PC-9 (cell line): Measurements from ENCODE around the gene PTPRG. TPM values are rescaled to one million over a fixed set of nuclear protein-coding genes. Genes with fewer than 3 reads are reported as not detected.

Experiments
- BruUV-seq: library from RNA; stranded (reverse); fragments of 400-500 nt; replicated peaks from 2 replicates; lab custom pipeline; 2021; lab: Mats Ljungman, UMichigan
- CTCF ChIA-PET: fragments of 300-600 bp; sonication (Branson Sonifier 250); formaldehyde crosslinking; loops from one replicate; lab custom pipeline; 2022; ENCODE audit warnings: antibody characterized with exemption; lab: Charles Lee
- POLR2A ChIA-PET: fragments of 300-600 bp; sonication (Branson Sonifier 250); formaldehyde crosslinking; loops from one replicate; lab custom pipeline; 2022; ENCODE audit warnings: antibody characterized with exemption; ENCODE audit not compliant: unreplicated experiment; lab: Charles Lee
- DNase-seq, 2 experiments: peaks; one replicate each; pipeline versions ENCODE4 v3.0.0 to v3.0.0-alpha.2; 2015 to 2022; ENCODE audit warnings: mixed read lengths in 1 of 2
- H2AFZ ChIP-seq: fragments of 200-600 bp; sonication (generic); 2 replicates; pipeline ENCODE4 v1.8.1; 2017; ENCODE audit warnings: antibody characterized with exemption
- H3F3A ChIP-seq: fragments of 200-600 bp; sonication (generic); 2 replicates; pipeline ENCODE4 v1.8.1; 2017; ENCODE audit warnings: antibody characterized with exemption, mild to moderate bottlenecking, low read depth; ENCODE audit not compliant: insufficient read depth
- H3K27ac ChIP-seq: fragments of 200-600 bp; sonication (generic); 2 replicates; pipeline ENCODE4 v1.6.1; 2016; ENCODE audit warnings: mixed run types
- H3K27me3 ChIP-seq: fragments of 200-600 bp; sonication (generic); 2 replicates; pipeline ENCODE4 v1.6.1; 2016; ENCODE audit warnings: low read depth, mixed run types; ENCODE audit not compliant: insufficient read depth
- H3K36me3 ChIP-seq: fragments of 200-600 bp; sonication (generic); 2 replicates; pipeline ENCODE4 v1.6.1; 2016; ENCODE audit warnings: low read depth, mixed run types
- H3K4me1 ChIP-seq: fragments of 200-600 bp; sonication (generic); replicated peaks from 2 replicates; pipeline ENCODE4 v1.6.1; 2016; ENCODE audit warnings: mixed run types; ENCODE audit not compliant: insufficient read depth
- H3K4me2 ChIP-seq: fragments of 200-600 bp; sonication (generic); 2 replicates; pipeline ENCODE4 v1.6.1; 2017; ENCODE audit warnings: mixed run types
- H3K4me3 ChIP-seq: fragments of 200-600 bp; sonication (generic); 2 replicates; pipeline ENCODE4 v1.6.1; 2016; ENCODE audit warnings: mixed run types
- H3K79me2 ChIP-seq: fragments of 200-600 bp; sonication (generic); 2 replicates; pipeline ENCODE4 v1.6.1; 2017; ENCODE audit warnings: low read depth, mixed run types
- H3K9me2 ChIP-seq: fragments of 200-600 bp; sonication (generic); 2 replicates; pipeline ENCODE4 v1.8.1; 2017; ENCODE audit warnings: mild to moderate bottlenecking; ENCODE audit not compliant: insufficient read depth
- H3K9me3 ChIP-seq: fragments of 200-600 bp; sonication (generic); 2 replicates; pipeline ENCODE4 v1.8.1; 2016; ENCODE audit warnings: low read depth; ENCODE audit not compliant: insufficient read depth
- H4K20me1 ChIP-seq: fragments of 200-600 bp; sonication (generic); 2 replicates; pipeline ENCODE4 v1.8.1; 2017; ENCODE audit not compliant: insufficient read depth
- EZH2 ChIP-seq: fragments of 200-600 bp; sonication (generic); IDR thresholded peaks from 2 replicates; pipeline ENCODE4 v1.8.0; 2017; ENCODE audit warnings: antibody characterized with exemption, low read depth
- intact Hi-C: fragments of 100-400 bp; cut with micrococcal nuclease; formaldehyde crosslinking; loops from one replicate; pipeline ENCODE4 v1.10.0; 2022; ENCODE audit not compliant: unreplicated experiment
- total RNA-seq: library from RNA; stranded (reverse); gene quantifications from 2 replicates; pipeline ENCODE4 v1.2.3, GENCODE V29; 2021
- TF ChIP-seq, protein P1 (sequence below): fragments of 200-600 bp; sonication (generic); conservative IDR thresholded peaks from 2 replicates; pipeline ENCODE4 v1.6.1; 2017; ENCODE audit warnings: mixed run types, antibody characterized with exemption, mild to moderate bottlenecking, moderate library complexity

PTPRG gene
- total RNA-seq, 1 experiment from 2014 or later: 32.9 TPM

DNA sequence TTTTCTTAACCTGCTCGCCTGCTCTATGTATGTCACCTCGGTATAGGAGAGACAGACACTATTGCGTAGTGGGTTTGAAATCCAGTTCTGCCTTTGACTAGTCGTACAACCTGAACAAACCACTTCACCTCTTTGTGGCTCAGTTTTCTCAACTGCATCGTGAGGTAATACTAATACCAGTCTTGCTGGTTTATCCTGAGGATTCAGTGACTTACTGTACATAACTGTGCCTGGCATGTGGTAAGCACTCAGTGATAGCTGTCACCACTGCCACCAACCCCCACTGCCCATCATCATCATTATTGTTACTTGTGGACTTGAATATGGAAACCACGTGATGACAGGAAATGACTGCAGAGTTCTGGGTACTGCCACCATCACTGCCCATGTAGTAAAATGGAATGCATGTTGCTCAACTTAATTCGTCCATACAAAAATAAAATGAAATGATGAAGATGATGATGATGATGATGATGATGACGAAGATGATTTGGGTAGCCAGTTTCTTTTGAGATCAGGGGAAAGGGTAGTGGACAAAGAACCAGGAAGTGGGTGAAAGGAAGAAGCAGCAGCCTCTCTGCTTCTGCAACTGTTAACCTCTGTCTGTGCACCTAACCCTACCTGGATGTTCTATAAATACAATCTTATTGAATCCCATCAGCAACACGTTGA, 583.9 kb downstream of the PTPRG start:
- no TSS peak for BruUV-seq
- H3K4me1 ChIP-seq: no peaks in the 10 kb centered on the region
- no peaks in the 10 kb centered on the region for H3F3A ChIP-seq
- CTCF ChIA-PET: no interaction called here
- H3K27me3 ChIP-seq: no peaks in the 10 kb centered on the region
- no peaks in the 10 kb centered on the region for H3K9me2 ChIP-seq
- no peak overlapping the region for H3K27ac ChIP-seq
- TF ChIP-seq EZH2: no peak
- TF ChIP-seq, protein P1, sequence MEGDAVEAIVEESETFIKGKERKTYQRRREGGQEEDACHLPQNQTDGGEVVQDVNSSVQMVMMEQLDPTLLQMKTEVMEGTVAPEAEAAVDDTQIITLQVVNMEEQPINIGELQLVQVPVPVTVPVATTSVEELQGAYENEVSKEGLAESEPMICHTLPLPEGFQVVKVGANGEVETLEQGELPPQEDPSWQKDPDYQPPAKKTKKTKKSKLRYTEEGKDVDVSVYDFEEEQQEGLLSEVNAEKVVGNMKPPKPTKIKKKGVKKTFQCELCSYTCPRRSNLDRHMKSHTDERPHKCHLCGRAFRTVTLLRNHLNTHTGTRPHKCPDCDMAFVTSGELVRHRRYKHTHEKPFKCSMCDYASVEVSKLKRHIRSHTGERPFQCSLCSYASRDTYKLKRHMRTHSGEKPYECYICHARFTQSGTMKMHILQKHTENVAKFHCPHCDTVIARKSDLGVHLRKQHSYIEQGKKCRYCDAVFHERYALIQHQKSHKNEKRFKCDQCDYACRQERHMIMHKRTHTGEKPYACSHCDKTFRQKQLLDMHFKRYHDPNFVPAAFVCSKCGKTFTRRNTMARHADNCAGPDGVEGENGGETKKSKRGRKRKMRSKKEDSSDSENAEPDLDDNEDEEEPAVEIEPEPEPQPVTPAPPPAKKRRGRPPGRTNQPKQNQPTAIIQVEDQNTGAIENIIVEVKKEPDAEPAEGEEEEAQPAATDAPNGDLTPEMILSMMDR: no peak
- H3K4me2 ChIP-seq: no peak overlapping the region
- H4K20me1 ChIP-seq: no peaks in the 10 kb centered on the region
- POLR2A ChIA-PET: no interaction called here
- H3K36me3 ChIP-seq: no peaks in the 10 kb centered on the region
- H3K4me3 ChIP-seq: no peak overlapping the region
- H3K79me2 ChIP-seq: no peaks in the 10 kb centered on the region
- DNase-seq: no peak
- intact Hi-C loops: no loop called here
- H3K9me3 ChIP-seq: no peaks in the 10 kb centered on the region
- no peak overlapping the region for H2AFZ ChIP-seq

DNA sequence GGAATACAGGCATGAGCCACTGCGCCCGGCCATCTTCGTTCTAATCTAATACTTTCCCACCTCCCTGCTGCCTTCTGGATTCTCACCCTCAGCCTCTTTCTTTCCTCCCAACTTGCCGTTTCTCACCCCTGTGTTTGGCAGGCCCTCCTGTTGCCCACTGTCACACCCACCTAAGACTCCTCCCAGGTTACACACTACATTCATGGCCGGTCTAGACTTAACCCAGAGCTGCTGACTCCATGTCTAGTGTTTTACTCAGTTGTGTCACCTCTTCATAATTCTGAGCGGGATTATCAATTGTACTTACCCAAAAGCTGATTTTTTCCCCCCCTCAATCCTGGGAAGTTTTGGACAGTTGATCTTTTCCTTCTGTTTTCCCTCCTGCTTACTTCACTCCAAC, 588.2 kb downstream of the PTPRG start:
- Histone ChIP-seq H3F3A (no peaks in the 10 kb centered on the region), H4K20me1 (no peaks in the 10 kb centered on the region), H3K27me3 (no peaks in the 10 kb centered on the region), H3K36me3 (no peaks in the 10 kb centered on the region), H3K9me2 (no peaks in the 10 kb centered on the region), H3K4me1 (no peaks in the 10 kb centered on the region), H3K4me2 (no peak overlapping the region), H3K79me2 (no peaks in the 10 kb centered on the region), H3K4me3 (no peak overlapping the region), H3K27ac (no peak overlapping the region), H3K9me3 (no peaks in the 10 kb centered on the region), H2AFZ (no peak overlapping the region)
- CTCF ChIA-PET: no interaction called here
- no TSS peak for BruUV-seq
- DNase-seq: no peak
- POLR2A ChIA-PET: no interaction called here
- intact Hi-C loops: no loop called here
- no peak for TF ChIP-seq EZH2
- TF ChIP-seq, protein P1: no peak

DNA sequence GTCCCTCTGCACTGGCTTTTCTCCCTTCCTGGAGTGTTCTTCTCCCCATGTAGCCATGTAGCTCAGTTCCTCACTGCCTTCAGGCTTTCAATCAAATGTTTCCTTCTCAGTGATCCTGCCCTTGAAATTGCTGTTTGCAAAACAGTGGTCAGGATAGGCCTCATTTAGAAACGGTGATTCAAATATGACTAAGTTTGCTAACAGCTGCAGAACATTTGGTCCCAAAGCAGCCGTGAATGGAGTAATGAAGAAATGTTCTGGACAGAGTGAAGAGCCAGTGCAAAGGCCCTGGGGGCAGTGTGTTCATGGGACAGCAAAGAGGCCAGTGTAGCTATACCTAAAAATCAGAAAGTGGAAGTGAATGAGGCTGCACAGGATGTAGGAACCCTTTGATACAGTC, 588.6 kb downstream of the PTPRG start:
- Histone ChIP-seq H3K79me2 (no peaks in the 10 kb centered on the region), H3K9me3 (no peaks in the 10 kb centered on the region), H3K27ac (no peak overlapping the region), H3K4me3 (no peak overlapping the region), H3K4me1 (no peaks in the 10 kb centered on the region), H3K4me2 (no peak overlapping the region), H3K9me2 (no peaks in the 10 kb centered on the region), H3K27me3 (no peaks in the 10 kb centered on the region), H3K36me3 (no peaks in the 10 kb centered on the region), H4K20me1 (no peaks in the 10 kb centered on the region), H2AFZ (no peak overlapping the region), H3F3A (no peaks in the 10 kb centered on the region)
- no peak for TF ChIP-seq EZH2
- TF ChIP-seq, protein P1: no peak
- intact Hi-C loops: no loop called here
- no TSS peak for BruUV-seq
- CTCF ChIA-PET: no interaction called here
- no peak for DNase-seq
- POLR2A ChIA-PET: no interaction called here
